Measurements from ENCODE around the gene SACS. TPM values are rescaled to one million over a fixed set of nuclear protein-coding genes. Genes with fewer than 3 reads are reported as not detected.
"Not testable (repeated sequence)": the region's sequence is repeated elsewhere in the genome, so short reads cannot be mapped to it uniquely, and the experiment has no call there.

SACS gene
- total RNA-seq, 1 donor, result 32.6 TPM

GRCh38 chr13:23414682-23415081 is 18.8 kb downstream of the SACS start:
- no peak for DNase-seq (ENCODE audit: low read depth in 2 of 3, low spot score in 2 of 3)

GRCh38 chr13:23411706-23412105 is 21.8 kb downstream of the SACS start:
- DNase-seq (ENCODE audit: low read depth in 2 of 3, low spot score in 2 of 3), result no peak

- DNase-seq (ENCODE audit: low read depth in 2 of 3, low spot score in 2 of 3), result no peak
These were observed 22.3 kb downstream of the SACS start for GRCh38 chr13:23411220-23411619.

- no peak for DNase-seq (ENCODE audit: low read depth in 2 of 3, low spot score in 2 of 3)
These were observed 25.5 kb downstream of the SACS start for GRCh38 chr13:23408026-23408425.

- DNase-seq (ENCODE audit: low read depth in 2 of 3, low spot score in 2 of 3), result not testable (repeated sequence)
These were observed 32.3 kb downstream of the SACS start for GRCh38 chr13:23401156-23401555.

GRCh38 chr13:23399347-23399746 is 34.2 kb downstream of the SACS start:
- DNase-seq (ENCODE audit: low read depth in 2 of 3, low spot score in 2 of 3), result no peak

GRCh38 chr13:23394821-23395220 is 38.7 kb downstream of the SACS start:
- no peak for DNase-seq (ENCODE audit: low read depth in 2 of 3, low spot score in 2 of 3)

- DNase-seq (ENCODE audit: low read depth in 2 of 3, low spot score in 2 of 3), result no peak
These were observed 40.4 kb downstream of the SACS start for GRCh38 chr13:23392925-23393645.

- no peak for DNase-seq (ENCODE audit: low read depth in 2 of 3, low spot score in 2 of 3)
These were observed 41.2 kb downstream of the SACS start for GRCh38 chr13:23392313-23392712.

GRCh38 chr13:23391752-23392151 is 41.8 kb downstream of the SACS start:
- DNase-seq (ENCODE audit: low read depth in 2 of 3, low spot score in 2 of 3), result no peak

- no peak for DNase-seq (ENCODE audit: low read depth in 2 of 3, low spot score in 2 of 3)
These were observed 47.0 kb downstream of the SACS start for GRCh38 chr13:23386533-23386932.

- no peak for DNase-seq (ENCODE audit: low read depth in 2 of 3, low spot score in 2 of 3)
These were observed 47.6 kb downstream of the SACS start for GRCh38 chr13:23385931-23386330.

- no peak for DNase-seq (ENCODE audit: low read depth in 2 of 3, low spot score in 2 of 3)
These were observed 49.4 kb downstream of the SACS start for GRCh38 chr13:23384111-23384510.

GRCh38 chr13:23383151-23383550 is 50.4 kb downstream of the SACS start:
- DNase-seq (ENCODE audit: low read depth in 2 of 3, low spot score in 2 of 3), result no peak

- DNase-seq (ENCODE audit: low read depth in 2 of 3, low spot score in 2 of 3), result no peak
These were observed 51.6 kb downstream of the SACS start for GRCh38 chr13:23381866-23382265.

- no peak for DNase-seq (ENCODE audit: low read depth in 2 of 3, low spot score in 2 of 3)
These were observed 53.0 kb downstream of the SACS start for GRCh38 chr13:23380534-23380933.

GRCh38 chr13:23377983-23378632 is 55.4 kb downstream of the SACS start:
- DNase-seq (ENCODE audit: low read depth in 2 of 3, low spot score in 2 of 3), result peak; percentile 14 to 96 (median 89)

GRCh38 chr13:23377579-23377978 is 55.9 kb downstream of the SACS start:
- DNase-seq (ENCODE audit: low read depth in 2 of 3, low spot score in 2 of 3), result peak in 1 of 3 donors; percentile 11

- peak; percentile 93 to 96 (median 95) for DNase-seq (ENCODE audit: low read depth in 2 of 3, low spot score in 2 of 3)
These were observed 58.2 kb downstream of the SACS start for GRCh38 chr13:23375001-23375971.

- DNase-seq (ENCODE audit: low read depth in 2 of 3, low spot score in 2 of 3), result no peak
These were observed 61.1 kb downstream of the SACS start for GRCh38 chr13:23372264-23372906.

GRCh38 chr13:23367907-23368306 is 65.6 kb downstream of the SACS start:
- DNase-seq (ENCODE audit: low read depth in 2 of 3, low spot score in 2 of 3), result no peak
